H9 (cell line): ENCODE measurements around the gene PHTF1. TPM values are rescaled to one million over a fixed set of nuclear protein-coding genes. Genes with fewer than 3 reads are reported as not detected.

Source experiments
- DNase-seq: peaks from one replicate; pipeline ENCODE4 v3.0.0-alpha.2; 2017
- H2AFZ ChIP-seq: one replicate; pipeline ENCODE4 v1.6.1; 2013; ENCODE audit warnings: mild to moderate bottlenecking, low read length, control low read depth, moderate library complexity
- H2AK5ac ChIP-seq: 2 replicates; pipeline ENCODE4 v1.6.1; 2013; ENCODE audit warnings: low read length, control low read depth, mixed read lengths; ENCODE audit not compliant: insufficient read length
- H2BK120ac ChIP-seq: one replicate; pipeline ENCODE4 v1.6.1; 2013; ENCODE audit warnings: low read depth, mild to moderate bottlenecking, low read length, control low read depth, inconsistent platforms; ENCODE audit not compliant: poor library complexity, severe bottlenecking
- H2BK12ac ChIP-seq: 2 replicates; pipeline ENCODE4 v1.6.1; 2013; ENCODE audit warnings: low read length, control low read depth, mixed read lengths, low read depth; ENCODE audit not compliant: insufficient read length
- H2BK15ac ChIP-seq: 2 replicates; pipeline ENCODE4 v1.6.1; 2013; ENCODE audit warnings: low read depth, low read length, control low read depth
- H2BK20ac ChIP-seq: one replicate; pipeline ENCODE4 v1.6.1; 2013; ENCODE audit warnings: low read depth, mild to moderate bottlenecking, low read length, control low read depth, inconsistent platforms; ENCODE audit not compliant: poor library complexity, severe bottlenecking
- H2BK5ac ChIP-seq: 2 replicates; pipeline ENCODE4 v1.6.1; 2013; ENCODE audit warnings: low read length, control low read depth, mixed read lengths; ENCODE audit not compliant: insufficient read length
- H3K14ac ChIP-seq: 2 replicates; pipeline ENCODE4 v1.6.1; 2013; ENCODE audit warnings: low read length, control low read depth; ENCODE audit not compliant: insufficient read depth
- H3K18ac ChIP-seq: 2 replicates; pipeline ENCODE4 v1.6.1; 2013; ENCODE audit warnings: low read depth, mild to moderate bottlenecking, mixed read lengths, low read length, control low read depth; ENCODE audit not compliant: insufficient read length
- H3K23ac ChIP-seq: 2 replicates; pipeline ENCODE4 v1.6.1; 2013; ENCODE audit warnings: low read length, control low read depth, mixed read lengths, low read depth; ENCODE audit not compliant: insufficient read length
- H3K23me2 ChIP-seq: 2 replicates; pipeline ENCODE4 v1.6.1; 2013; ENCODE audit warnings: low read depth, mild to moderate bottlenecking, mixed read lengths, low read length, control low read depth; ENCODE audit not compliant: insufficient read length, poor library complexity, severe bottlenecking
- H3K27ac ChIP-seq: 2 replicates; pipeline ENCODE4 v1.5.1; 2013; ENCODE audit warnings: low read length, control low read depth, mixed read lengths, low read depth; ENCODE audit not compliant: insufficient read length
- H3K27me3 ChIP-seq: 2 replicates; pipeline ENCODE4 v1.6.1; 2013; ENCODE audit warnings: low read length, control low read depth, inconsistent platforms; ENCODE audit not compliant: insufficient read depth
- H3K4ac ChIP-seq: 2 replicates; pipeline ENCODE4 v1.6.1; 2013; ENCODE audit warnings: low read depth, mild to moderate bottlenecking, control low read depth, inconsistent platforms, low read length, moderate library complexity
- H3K4me1 ChIP-seq: 2 replicates; pipeline ENCODE4 v1.6.1; 2013; ENCODE audit warnings: low read length, control low read depth, inconsistent platforms; ENCODE audit not compliant: insufficient read depth
- H3K4me2 ChIP-seq: 2 replicates; pipeline ENCODE4 v1.6.1; 2013; ENCODE audit warnings: low read length, control low read depth, mixed read lengths; ENCODE audit not compliant: insufficient read length, insufficient read depth
- H3K56ac ChIP-seq: 2 replicates; pipeline ENCODE4 v1.6.1; 2013; ENCODE audit warnings: low read depth, mild to moderate bottlenecking, mixed read lengths, low read length, control low read depth; ENCODE audit not compliant: insufficient read length
- H3K79me1 ChIP-seq: 2 replicates; pipeline ENCODE4 v1.6.1; 2013; ENCODE audit warnings: low read depth, mild to moderate bottlenecking, moderate library complexity, low read length, control low read depth, inconsistent platforms; ENCODE audit not compliant: insufficient read depth, poor library complexity, severe bottlenecking
- H3K79me2 ChIP-seq: 2 replicates; pipeline ENCODE4 v1.6.1; 2013; ENCODE audit warnings: low read length, control low read depth, inconsistent platforms; ENCODE audit not compliant: insufficient read depth
- H3K9ac ChIP-seq: 2 replicates; pipeline ENCODE4 v1.6.1; 2013; ENCODE audit warnings: low read length, control low read depth, mixed read lengths; ENCODE audit not compliant: insufficient read length; ENCODE audit errors: extremely low read depth
- H3K9me3 ChIP-seq: one replicate; pipeline ENCODE4 v1.6.1; 2013; ENCODE audit warnings: low read depth, low read length, inconsistent platforms; ENCODE audit not compliant: control insufficient read depth
- H3T11ph ChIP-seq: one replicate; pipeline ENCODE4 v1.6.1; 2013; ENCODE audit warnings: mild to moderate bottlenecking, low read length, control low read depth, inconsistent platforms
- H4K20me1 ChIP-seq: one replicate; pipeline ENCODE4 v1.6.1; 2013; ENCODE audit not compliant: control insufficient read depth, insufficient read length, insufficient read depth
- H4K5ac ChIP-seq: 2 replicates; pipeline ENCODE4 v1.6.1; 2013; ENCODE audit warnings: low read depth, mild to moderate bottlenecking, mixed read lengths, low read length, control low read depth; ENCODE audit not compliant: insufficient read length
- H4K8ac ChIP-seq: replicated peaks from 2 replicates; pipeline ENCODE4 v1.6.1; 2013; ENCODE audit warnings: low read length, control low read depth, mixed read lengths, low read depth; ENCODE audit not compliant: insufficient read length
- H4K91ac ChIP-seq: 2 replicates; pipeline ENCODE4 v1.6.1; 2013; ENCODE audit warnings: low read depth, mild to moderate bottlenecking, moderate library complexity, mixed read lengths, low read length, control low read depth; ENCODE audit not compliant: insufficient read length
- H3K27ac Mint-ChIP-seq, 3 experiments: 2 replicates in 2 of 3; 3 replicates in 1 of 3; pipeline ENCODE4 v1.8.0; 2020 to 2021; ENCODE audit warnings: mixed read lengths in 3 of 3, mild to moderate bottlenecking in 1 of 3, moderate library complexity in 1 of 3
- H3K27me3 Mint-ChIP-seq: 2 replicates; pipeline ENCODE4 v1.8.0; 2021; ENCODE audit warnings: low read depth, mild to moderate bottlenecking, moderate library complexity, mixed read lengths
- H3K36me3 Mint-ChIP-seq, 3 experiments: 2 replicates in 2 of 3; 3 replicates in 1 of 3; pipeline ENCODE4 v1.8.0; 2020 to 2021; ENCODE audit warnings: low read depth in 3 of 3, mixed read lengths in 3 of 3; ENCODE audit not compliant: insufficient read depth in 1 of 3
- H3K4me1 Mint-ChIP-seq, 2 experiments: 2 replicates each; pipeline ENCODE4 v1.8.0; 2020; ENCODE audit warnings: mixed read lengths in 2 of 2
- H3K4me3 Mint-ChIP-seq, 2 experiments: 2 replicates in 1 of 2; 3 replicates in 1 of 2; pipeline ENCODE4 v1.8.0; 2020 to 2021; ENCODE audit warnings: mild to moderate bottlenecking in 2 of 2, mixed read lengths in 2 of 2, moderate library complexity in 1 of 2
- H3K9me3 Mint-ChIP-seq, 2 experiments: 2 replicates in 1 of 2; 3 replicates in 1 of 2; pipeline ENCODE4 v1.8.0; 2020; ENCODE audit warnings: mild to moderate bottlenecking in 2 of 2, mixed read lengths in 2 of 2, moderate library complexity in 1 of 2
- WGBS: extraction: QIAGEN DNeasy Blood & Tissue Kit; methylation state at CpG from one replicate; pipeline ENCODE4 v1.1.7; 2013; ENCODE audit warnings: missing lambda C conversion rate, low lambda C conversion rate, mixed read lengths; ENCODE audit not compliant: insufficient read length; ENCODE audit errors: extremely low coverage; 5-methylcytosine and 5-hydroxymethylcytosine counted together
- total RNA-seq: library from RNA; stranded (reverse); gene quantifications from 2 replicates; pipeline ENCODE4 v1.2.1, GENCODE V29; 2021
- TF ChIP-seq, protein P1 (sequence below): fragments of 200-600 bp; sonication (generic); conservative IDR thresholded peaks from 3 replicates; pipeline ENCODE4 v1.8.0; 2021; ENCODE audit warnings: antibody characterized with exemption, mild to moderate bottlenecking

Gene PHTF1
- total RNA-seq, 1 experiment from 2014 or later = 28.4 TPM

GRCh38 chr1:113749402-113749801 is 9.9 kb downstream of the PHTF1 start:
- Mint-ChIP-seq H3K27me3 (no peaks in the 10 kb centered on the region), H3K4me3 (no peak overlapping the region), H3K4me1 (peaks cover 0 to 7% of the 10 kb centered on the region in 2 experiments; a peak in 2 of 4 replicates), H3K9me3 (peaks cover 4 to 6% of the 10 kb centered on the region in 2 experiments; a peak in 3 of 5 replicates), H3K36me3 (peaks cover 29 to 49% (median 44%) of the 10 kb centered on the region in 3 experiments), H3K27ac (no peak overlapping the region)
- no peak overlapping the region for H2BK120ac ChIP-seq
- H4K5ac ChIP-seq = no peak overlapping the region
- no peak overlapping the region for H3K4ac ChIP-seq
- no peak overlapping the region for H4K8ac ChIP-seq
- no peak overlapping the region for H3K23ac ChIP-seq
- H3K14ac ChIP-seq = no peak overlapping the region
- TF ChIP-seq, protein P1, sequence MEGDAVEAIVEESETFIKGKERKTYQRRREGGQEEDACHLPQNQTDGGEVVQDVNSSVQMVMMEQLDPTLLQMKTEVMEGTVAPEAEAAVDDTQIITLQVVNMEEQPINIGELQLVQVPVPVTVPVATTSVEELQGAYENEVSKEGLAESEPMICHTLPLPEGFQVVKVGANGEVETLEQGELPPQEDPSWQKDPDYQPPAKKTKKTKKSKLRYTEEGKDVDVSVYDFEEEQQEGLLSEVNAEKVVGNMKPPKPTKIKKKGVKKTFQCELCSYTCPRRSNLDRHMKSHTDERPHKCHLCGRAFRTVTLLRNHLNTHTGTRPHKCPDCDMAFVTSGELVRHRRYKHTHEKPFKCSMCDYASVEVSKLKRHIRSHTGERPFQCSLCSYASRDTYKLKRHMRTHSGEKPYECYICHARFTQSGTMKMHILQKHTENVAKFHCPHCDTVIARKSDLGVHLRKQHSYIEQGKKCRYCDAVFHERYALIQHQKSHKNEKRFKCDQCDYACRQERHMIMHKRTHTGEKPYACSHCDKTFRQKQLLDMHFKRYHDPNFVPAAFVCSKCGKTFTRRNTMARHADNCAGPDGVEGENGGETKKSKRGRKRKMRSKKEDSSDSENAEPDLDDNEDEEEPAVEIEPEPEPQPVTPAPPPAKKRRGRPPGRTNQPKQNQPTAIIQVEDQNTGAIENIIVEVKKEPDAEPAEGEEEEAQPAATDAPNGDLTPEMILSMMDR = no peak
- no peaks in the 10 kb centered on the region for H3K79me2 ChIP-seq
- no peak overlapping the region for H3K9ac ChIP-seq
- H3K27ac ChIP-seq = no peak overlapping the region
- no peak overlapping the region for H3K4me2 ChIP-seq
- no CpG with 5 or more reads among the region's 3 CpGs for WGBS
- H4K20me1 ChIP-seq = no peaks in the 10 kb centered on the region
- H2BK12ac ChIP-seq = no peak overlapping the region
- H2AFZ ChIP-seq = no peak overlapping the region
- no peaks in the 10 kb centered on the region for H3K9me3 ChIP-seq
- no peak overlapping the region for H2AK5ac ChIP-seq
- no peak overlapping the region for H3K18ac ChIP-seq
- H3K23me2 ChIP-seq = no peaks in the 10 kb centered on the region
- no peak overlapping the region for H3K56ac ChIP-seq
- H3T11ph ChIP-seq = no peak overlapping the region
- no peaks in the 10 kb centered on the region for H3K79me1 ChIP-seq
- no peak overlapping the region for H2BK20ac ChIP-seq
- no peak overlapping the region for H2BK5ac ChIP-seq
- no peak overlapping the region for H4K91ac ChIP-seq
- no peak overlapping the region for H2BK15ac ChIP-seq
- no peak for DNase-seq
- no peaks in the 10 kb centered on the region for H3K4me1 ChIP-seq
- H3K27me3 ChIP-seq = no peaks in the 10 kb centered on the region
